ENCODE data around the gene PNMT. TPM values are rescaled to one million over a fixed set of nuclear protein-coding genes. Genes with fewer than 3 reads are reported as not detected.

Gene PNMT
- 0.18 TPM in 1 of 2 replicates, not detected in the other for total RNA-seq (2014; rRNA removed; shearing (Covaris generic))

- DNase-seq (ENCODE audit: low read depth) = peak; percentile 67
Measured at GRCh38 chr17:39667945-39668924, at the start of gene PNMT. PNMT (plus strand) TSS chr17:39668453; CDS start chr17:39668476, 23 bp downstream.

- DNase-seq (ENCODE audit: low read depth) = no peak
Measured at GRCh38 chr17:39618956-39619785, 49.1 kb upstream of the PNMT start.

DNA sequence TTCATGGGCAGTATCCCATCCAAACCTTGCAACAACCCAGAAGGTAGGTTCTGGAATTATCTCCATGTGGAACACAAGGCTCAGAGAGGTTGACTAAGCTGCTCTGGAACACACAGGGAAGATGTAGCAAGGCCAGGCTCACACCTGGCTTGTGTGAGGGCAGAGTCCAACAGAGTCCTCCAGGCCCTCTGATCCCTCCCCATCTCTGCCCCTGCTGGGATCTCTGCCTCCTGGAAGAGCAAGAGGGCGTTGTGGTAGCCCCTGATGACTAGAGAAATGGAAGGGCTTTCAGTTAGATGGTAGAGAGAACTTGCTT lies 48.5 kb upstream of the PNMT start:
- DNase-seq (ENCODE audit: low read depth) = no peak

DNA sequence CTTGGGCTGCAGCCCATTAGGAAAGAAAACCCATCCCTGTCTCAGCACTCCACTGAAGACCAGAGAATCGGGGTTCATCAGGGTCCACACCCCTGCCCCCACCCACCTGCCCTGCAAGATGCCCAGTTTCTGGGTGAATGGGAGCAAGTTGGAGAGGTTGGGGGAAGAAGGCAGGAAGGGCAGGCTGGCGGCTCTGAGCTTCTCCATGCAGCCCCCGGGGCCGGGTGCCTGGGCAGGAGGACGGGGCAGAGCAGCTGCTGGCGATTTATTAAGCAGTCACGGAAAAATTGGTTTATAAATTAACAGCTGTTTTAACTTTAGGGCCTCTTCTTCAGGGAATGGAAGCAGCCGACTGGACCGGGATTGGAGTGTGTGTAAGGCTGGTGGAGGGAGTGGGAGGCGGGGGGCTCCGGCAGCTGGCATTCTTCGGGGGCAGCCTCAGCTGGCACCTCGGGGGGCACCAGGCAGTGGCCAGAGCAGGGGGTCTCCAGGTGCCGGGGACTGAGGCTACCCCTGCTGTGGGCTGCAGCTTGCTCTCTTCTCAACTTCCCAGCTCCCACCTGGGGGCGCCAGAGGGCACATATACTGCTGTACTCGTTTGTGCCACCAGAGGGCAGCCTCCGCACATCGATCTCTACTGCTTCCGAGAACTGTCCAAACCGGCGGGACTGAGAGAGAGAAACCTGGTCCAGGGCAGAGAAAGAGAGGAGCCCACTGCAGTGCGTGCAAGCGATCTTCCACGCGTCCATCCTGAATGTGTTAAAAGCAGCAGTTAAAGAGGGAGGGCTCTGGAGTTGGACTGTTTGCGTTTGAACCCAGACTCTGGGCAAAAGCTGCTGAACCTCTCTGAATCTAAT lies 46.5 kb upstream of the PNMT start:
- peak; percentile 73 for DNase-seq (ENCODE audit: low read depth)

GRCh38 chr17:39622380-39623006 lies 45.8 kb upstream of the PNMT start:
- DNase-seq (ENCODE audit: low read depth) = no peak

GRCh38 chr17:39623356-39623950 lies 44.8 kb upstream of the PNMT start:
- peak; percentile 66 for DNase-seq (ENCODE audit: low read depth)

GRCh38 chr17:39624313-39624712 lies 43.9 kb upstream of the PNMT start:
- DNase-seq (ENCODE audit: low read depth) = no peak

GRCh38 chr17:39625198-39625785 lies 43.0 kb upstream of the PNMT start:
- no peak for DNase-seq (ENCODE audit: low read depth)

DNA sequence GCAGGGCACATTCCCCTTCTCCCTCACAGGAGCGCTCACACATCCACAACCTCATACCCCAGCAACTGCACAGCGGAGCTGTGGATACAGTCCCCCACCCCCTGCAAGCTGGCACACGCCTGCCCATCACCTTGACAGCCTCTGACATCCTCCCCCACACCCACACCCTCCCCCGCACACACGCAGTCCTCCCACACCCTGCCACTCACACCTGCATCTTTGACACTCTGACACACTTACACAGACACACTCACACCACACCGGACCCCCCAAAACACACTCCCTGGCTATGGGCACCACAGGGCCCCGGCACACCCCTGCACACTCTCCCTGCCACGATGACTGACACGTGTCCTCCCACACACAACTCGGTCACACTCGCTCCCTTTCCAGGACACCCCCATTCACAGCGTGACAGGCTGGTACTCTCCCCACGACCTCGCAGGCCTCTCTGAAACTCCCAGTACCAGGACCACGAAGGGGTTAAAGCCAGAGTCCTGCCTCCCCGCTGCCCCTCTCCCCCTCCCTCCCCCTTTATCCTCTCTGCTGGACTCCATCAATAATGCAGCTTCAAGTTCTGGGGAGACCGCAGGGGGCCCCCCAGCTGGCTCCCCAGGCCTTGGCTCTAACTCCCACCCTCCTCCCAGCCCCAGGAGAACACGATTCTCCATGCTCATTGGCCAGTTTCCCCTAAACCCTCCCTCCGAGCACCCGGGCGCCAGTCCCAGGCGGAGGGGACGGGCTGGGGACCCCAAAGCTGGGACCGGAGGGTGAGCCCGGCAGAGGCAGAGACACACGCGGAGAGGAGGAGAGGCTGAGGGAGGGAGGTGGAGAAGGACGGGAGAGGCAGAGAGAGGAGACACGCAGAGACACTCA lies 41.8 kb upstream of the PNMT start, which contains the start of gene PPP1R1B:
PPP1R1B (plus strand) TSS at position 782 of the 876 bp plus-strand sequence. CDS start 441 bp downstream, outside the sequence.
- DNase-seq (ENCODE audit: low read depth) = no peak

GRCh38 chr17:39627047-39627711 lies 41.1 kb upstream of the PNMT start:
- DNase-seq (ENCODE audit: low read depth) = no peak

- DNase-seq (ENCODE audit: low read depth) = no peak
Measured at GRCh38 chr17:39627712-39628516, 40.3 kb upstream of the PNMT start.

DNA sequence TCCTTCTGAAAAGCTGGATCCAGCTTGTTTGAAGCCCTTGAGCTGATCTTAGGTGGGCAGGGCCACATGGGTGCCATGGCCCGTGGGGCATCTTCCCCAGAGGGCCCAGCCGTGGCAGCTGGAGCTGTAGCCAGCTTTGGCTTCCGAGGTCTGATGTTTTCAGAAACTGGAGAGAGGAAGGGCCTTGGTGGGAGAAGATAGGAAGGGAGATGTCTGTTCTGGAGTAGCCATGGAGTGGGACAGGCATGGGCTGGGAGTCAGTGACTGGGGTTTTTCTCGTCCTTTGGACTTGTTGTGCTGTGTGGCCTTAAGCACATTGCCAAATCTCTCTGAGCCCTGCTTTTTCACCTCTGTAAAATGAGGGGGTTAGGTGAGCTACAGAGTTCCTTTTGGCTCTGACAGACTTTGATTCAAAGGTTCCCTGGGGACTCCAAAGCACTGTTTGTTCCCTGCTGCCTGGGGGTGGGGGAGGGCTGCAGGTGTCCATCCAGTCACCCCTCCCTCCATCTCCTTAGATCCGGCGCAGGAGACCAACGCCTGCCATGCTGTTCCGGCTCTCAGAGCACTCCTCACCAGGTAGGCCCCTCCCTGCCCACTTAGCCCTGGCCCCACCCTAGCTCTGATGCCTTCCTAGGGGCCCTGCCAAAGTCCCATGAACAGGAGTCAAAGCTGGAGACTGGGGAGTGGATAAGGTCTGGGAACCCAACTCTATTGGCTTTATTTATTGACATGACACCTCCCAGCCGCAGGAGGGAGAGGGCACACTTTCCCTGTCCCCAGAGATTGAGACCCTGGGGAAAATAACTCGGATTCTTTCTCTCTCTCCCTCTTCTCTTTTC lies 39.4 kb upstream of the PNMT start:
- no peak for DNase-seq (ENCODE audit: low read depth)

DNA sequence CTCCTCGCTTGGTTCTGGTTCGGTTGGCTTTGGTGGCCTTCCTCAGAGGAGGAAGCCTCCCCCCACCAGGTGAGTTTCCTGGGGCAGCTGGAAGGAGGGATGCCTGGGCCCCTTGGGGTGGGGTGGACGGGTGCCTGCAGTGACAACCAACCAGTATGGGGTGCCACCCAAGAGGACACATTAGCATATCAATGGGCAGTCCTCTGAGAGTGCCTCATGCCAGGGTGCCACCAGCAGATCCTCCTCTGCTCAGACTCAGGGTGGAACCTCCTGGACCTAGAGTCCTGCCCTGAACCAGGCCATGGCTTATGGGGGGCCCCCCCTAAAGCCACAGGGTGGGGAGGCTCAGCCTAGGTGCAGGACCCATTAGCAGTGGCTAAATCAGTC lies 38.8 kb upstream of the PNMT start:
- no peak for DNase-seq (ENCODE audit: low read depth)

DNA sequence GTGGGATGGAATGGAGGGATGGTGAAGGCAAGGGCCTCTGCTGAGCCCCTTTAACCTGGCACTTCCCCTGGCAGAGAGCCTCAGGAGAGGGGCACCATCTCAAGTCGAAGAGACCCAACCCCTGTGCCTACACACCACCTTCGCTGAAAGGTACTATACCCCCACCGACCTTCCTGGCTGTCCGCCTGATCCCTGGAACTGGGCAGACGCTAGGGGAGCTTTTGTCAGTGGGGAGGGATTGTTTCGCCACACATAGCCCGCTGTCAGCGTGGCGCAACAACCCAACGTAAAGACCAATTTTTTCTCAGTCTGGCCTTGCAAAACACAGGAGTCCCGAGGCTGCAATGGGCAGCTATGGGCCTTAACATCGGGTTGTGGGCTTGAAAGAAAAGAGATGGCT lies 38.4 kb upstream of the PNMT start:
- DNase-seq (ENCODE audit: low read depth) = no peak

- no peak for DNase-seq (ENCODE audit: low read depth)
Measured at GRCh38 chr17:39631403-39631802, 36.9 kb upstream of the PNMT start.

GRCh38 chr17:39632153-39632941 lies 35.9 kb upstream of the PNMT start:
- no peak for DNase-seq (ENCODE audit: low read depth)

Measured in Daoy (cell line).